HG02870 (cell line): ENCODE measurements around the gene UPP2.

Experiments used
- ATAC-seq: cut with Tn5 transposase; IDR thresholded peaks from one replicate; pipeline ENCODE4 v1.9.1; 2021; ENCODE audit warnings: mild to moderate bottlenecking, moderate library complexity; ENCODE audit not compliant: unreplicated experiment

The UPP2 gene

GRCh38 chr2:158135096-158135495 lies 33.4 kb downstream of the UPP2 start:
- ATAC-seq = no peak

- ATAC-seq = no peak
These were observed 36.6 kb downstream of the UPP2 start for GRCh38 chr2:158138255-158138654.

- no peak for ATAC-seq
These were observed 38.5 kb downstream of the UPP2 start for GRCh38 chr2:158140201-158140600.

GRCh38 chr2:158142165-158142564 lies 40.5 kb downstream of the UPP2 start:
- ATAC-seq = no peak

GRCh38 chr2:158142568-158143332 lies 41.1 kb downstream of the UPP2 start:
- ATAC-seq = no peak

- no peak for ATAC-seq
These were observed 42.2 kb downstream of the UPP2 start for GRCh38 chr2:158143703-158144360.

GRCh38 chr2:158144914-158145625 lies 43.4 kb downstream of the UPP2 start:
- no peak for ATAC-seq

- ATAC-seq = no peak
These were observed 51.8 kb downstream of the UPP2 start for GRCh38 chr2:158153270-158154015.

- ATAC-seq = no peak
These were observed 52.9 kb downstream of the UPP2 start for GRCh38 chr2:158154596-158154995.

GRCh38 chr2:158172719-158173118 lies 71.0 kb downstream of the UPP2 start:
- no peak for ATAC-seq

GRCh38 chr2:158174495-158174894 lies 72.8 kb downstream of the UPP2 start:
- no peak for ATAC-seq

GRCh38 chr2:158174956-158175355 lies 73.3 kb downstream of the UPP2 start:
- ATAC-seq = no peak

GRCh38 chr2:158178646-158179045 lies 77.0 kb downstream of the UPP2 start:
- ATAC-seq = no peak

- ATAC-seq = no peak
These were observed 78.0 kb downstream of the UPP2 start for GRCh38 chr2:158179660-158180059.

- ATAC-seq = no peak
These were observed 79.5 kb downstream of the UPP2 start for GRCh38 chr2:158181171-158181570.

- no peak for ATAC-seq
These were observed 81.1 kb downstream of the UPP2 start for GRCh38 chr2:158182676-158183295.

GRCh38 chr2:158184001-158184400 lies 82.3 kb downstream of the UPP2 start:
- no peak for ATAC-seq

GRCh38 chr2:158184556-158185343 lies 83.1 kb downstream of the UPP2 start:
- ATAC-seq = no peak
